Testis (tissue), 3 donors: Measurements from ENCODE around the gene TMEM208. TPM values are rescaled to one million over a fixed set of nuclear protein-coding genes. Genes with fewer than 3 reads are reported as not detected.
A peak's percentile ranks its signal among the peaks of the same experiment; 100 is the strongest.

Experiments used
- DNase-seq: peaks from one replicate; pipeline ENCODE4 v3.0.0-alpha.2; 2019
- H3K27ac ChIP-seq, 2 donors: fragments of 200-600 bp; sonication (generic); one replicate each; pipeline ENCODE4 v1.5.1; 2019
- H3K27me3 ChIP-seq: fragments of 200-600 bp; sonication (generic); one replicate; pipeline ENCODE4 v1.5.1; 2019
- H3K36me3 ChIP-seq: fragments of 200-600 bp; sonication (generic); one replicate; pipeline ENCODE4 v1.5.1; 2017; ENCODE audit warnings: low read depth; ENCODE audit errors: missing control alignments
- H3K4me1 ChIP-seq: fragments of 200-600 bp; sonication (generic); one replicate; pipeline ENCODE4 v1.5.1; 2019
- H3K4me3 ChIP-seq, 2 donors: fragments of 200-600 bp; sonication (generic); one replicate each; pipeline ENCODE4 v1.5.1; 2017 to 2019
- H3K9me3 ChIP-seq: fragments of 200-600 bp; sonication (generic); one replicate; pipeline ENCODE4 v1.5.1; 2017
- POLR2A ChIP-seq: fragments of 450-650 bp; IDR thresholded peaks from one replicate; pipeline ENCODE4 v1.6.1; 2017; ENCODE audit warnings: antibody characterized with exemption, mild to moderate bottlenecking, moderate library complexity
- WGBS, 2 donors: methylation state at CpG; one replicate each; pipeline ENCODE4 v1.1.5; 2018; 5-methylcytosine and 5-hydroxymethylcytosine counted together
- intact Hi-C: fragments of 100-400 bp; cut with DNase I; formaldehyde crosslinking; loops from one replicate; pipeline ENCODE4 v1.15.1; 2023; ENCODE audit warnings: low total_unique reads
- polyA plus RNA-seq: library from polyadenylated mRNA; stranded (reverse); fragments of 350-450 nt; fragmentation: Illumina TruSeq; extraction: RNeasy Lipid Tissue Mini Kit (QIAGEN cat#74804); gene quantifications from one replicate; pipeline ENCODE4 v1.2.3, GENCODE V29; 2014; ENCODE audit warnings: low read depth, low replicate concordance; ENCODE audit not compliant: insufficient read depth
- total RNA-seq, 2 donors: library from RNA; depleted of rRNA; stranded (reverse); fragments of >200 nt; gene quantifications; one replicate each; pipeline ENCODE4 v1.2.3, GENCODE V29; 2016
- TF ChIP-seq, protein P1 (sequence below), 3 experiments: fragments of 450-650 bp in 2 of 3; fragments of 200-600 bp in 1 of 3; sonication (generic) in 1 of 3; IDR thresholded peaks; one replicate each; pipeline ENCODE4 v1.5.1; 2016 to 2019; ENCODE audit warnings: antibody characterized with exemption in 3 of 3, mild to moderate bottlenecking in 2 of 3, moderate library complexity in 1 of 3

TMEM208 gene
- total and polyA plus RNA-seq, 3 donors from 2014 or later, result 55.6 to 66.8 (median 57.4) TPM

GRCh38 chr16:67181346-67181745 lies 45.6 kb upstream of the TMEM208 start:
- Histone ChIP-seq H3K4me1 (peaks cover 24% of the 10 kb centered on the region), H3K4me3 (no peak overlapping the region), H3K27ac (peak overlapping the region; percentile 6 to 56), H3K36me3 (no peaks in the 10 kb centered on the region), H3K27me3 (no peaks in the 10 kb centered on the region), H3K9me3 (no peaks in the 10 kb centered on the region)
- TF ChIP-seq, protein P1, sequence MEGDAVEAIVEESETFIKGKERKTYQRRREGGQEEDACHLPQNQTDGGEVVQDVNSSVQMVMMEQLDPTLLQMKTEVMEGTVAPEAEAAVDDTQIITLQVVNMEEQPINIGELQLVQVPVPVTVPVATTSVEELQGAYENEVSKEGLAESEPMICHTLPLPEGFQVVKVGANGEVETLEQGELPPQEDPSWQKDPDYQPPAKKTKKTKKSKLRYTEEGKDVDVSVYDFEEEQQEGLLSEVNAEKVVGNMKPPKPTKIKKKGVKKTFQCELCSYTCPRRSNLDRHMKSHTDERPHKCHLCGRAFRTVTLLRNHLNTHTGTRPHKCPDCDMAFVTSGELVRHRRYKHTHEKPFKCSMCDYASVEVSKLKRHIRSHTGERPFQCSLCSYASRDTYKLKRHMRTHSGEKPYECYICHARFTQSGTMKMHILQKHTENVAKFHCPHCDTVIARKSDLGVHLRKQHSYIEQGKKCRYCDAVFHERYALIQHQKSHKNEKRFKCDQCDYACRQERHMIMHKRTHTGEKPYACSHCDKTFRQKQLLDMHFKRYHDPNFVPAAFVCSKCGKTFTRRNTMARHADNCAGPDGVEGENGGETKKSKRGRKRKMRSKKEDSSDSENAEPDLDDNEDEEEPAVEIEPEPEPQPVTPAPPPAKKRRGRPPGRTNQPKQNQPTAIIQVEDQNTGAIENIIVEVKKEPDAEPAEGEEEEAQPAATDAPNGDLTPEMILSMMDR (IDR thresholded peaks at IDR 0.05), result no peak
- no peak for TF ChIP-seq POLR2A
- intact Hi-C loops, result no loop called here
- DNase-seq, result no peak
- 38 to 55% methylated on average over 2 of the region's 2 CpGs for WGBS, 2 donors

DNA sequence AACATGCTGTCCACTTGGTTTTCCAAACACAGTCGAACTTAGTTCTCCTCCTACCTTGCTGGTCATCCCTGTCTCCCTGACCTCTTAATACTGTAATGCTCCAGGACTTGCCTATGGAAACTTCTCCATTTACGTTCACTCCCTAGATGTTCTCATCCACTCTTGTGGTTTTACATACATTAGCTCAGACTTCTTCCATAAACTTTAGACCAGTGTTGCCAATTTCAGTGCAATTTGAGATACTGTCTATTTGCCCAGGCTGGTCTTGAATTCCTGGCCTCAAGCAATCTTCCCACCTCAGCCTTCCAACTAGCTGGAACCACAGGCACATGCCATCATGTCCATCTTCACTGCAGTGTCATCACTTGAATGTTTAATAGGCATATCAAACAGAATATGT lies 44.6 kb upstream of the TMEM208 start:
- Histone ChIP-seq H3K36me3 (no peaks in the 10 kb centered on the region), H3K4me3 (no peak overlapping the region), H3K27ac (no peak overlapping the region), H3K4me1 (peaks cover 29% of the 10 kb centered on the region), H3K27me3 (no peaks in the 10 kb centered on the region), H3K9me3 (no peaks in the 10 kb centered on the region)
- TF ChIP-seq, protein P1 (IDR thresholded peaks at IDR 0.05), result no peak
- TF ChIP-seq POLR2A, result no peak
- WGBS, 2 donors, result 79 to 80% methylated on average over 2 of the region's 2 CpGs
- intact Hi-C loops, result no loop called here
- no peak for DNase-seq

DNA sequence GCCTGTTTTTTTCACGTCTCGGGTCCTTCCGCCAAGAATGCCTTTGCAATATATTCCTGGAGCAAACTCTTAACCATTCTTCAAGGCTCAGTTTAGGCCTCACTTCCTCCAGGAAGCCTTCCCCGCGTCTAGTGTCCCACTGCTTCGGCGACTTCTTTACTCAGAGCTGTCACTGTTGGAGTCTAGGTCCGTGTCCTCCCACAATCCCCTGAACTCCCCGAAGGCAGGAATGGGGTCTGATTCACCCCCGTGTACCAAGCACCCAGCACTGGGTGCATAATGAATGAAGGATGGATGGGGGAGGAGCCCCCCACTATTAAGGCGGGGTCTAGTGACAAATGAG lies 43.7 kb upstream of the TMEM208 start:
- 11% methylated on average over 11 of the region's 11 CpGs for WGBS, 2 donors
- Histone ChIP-seq H3K27me3 (no peaks in the 10 kb centered on the region), H3K9me3 (no peaks in the 10 kb centered on the region), H3K4me3 (peak overlapping the region; percentile 64 to 81), H3K27ac (peak overlapping the region; percentile 98 to 99), H3K36me3 (no peaks in the 10 kb centered on the region), H3K4me1 (peaks cover 29% of the 10 kb centered on the region)
- TF ChIP-seq, protein P1 (IDR thresholded peaks at IDR 0.05), result no peak
- no peak for TF ChIP-seq POLR2A
- intact Hi-C loops, result no loop called here
- no peak for DNase-seq

GRCh38 chr16:67183627-67184452 lies 43.1 kb upstream of the TMEM208 start, which contains the start of gene MATCAP1:
MATCAP1 (minus strand) TSS chr16:67183963; CDS start chr16:67180610, 3,353 bp downstream.
- Histone ChIP-seq H3K27ac (peak within 1 kb of the TSS; percentile 98 to 99), H3K4me3 (peak within 1 kb of the TSS; percentile 64 to 81), H3K36me3 (no peaks in the 10 kb centered on the region), H3K9me3 (no peaks in the 10 kb centered on the region), H3K27me3 (no peaks in the 10 kb centered on the region), H3K4me1 (peaks cover 29% of the 10 kb centered on the region)
- intact Hi-C loops, result no loop called here
- WGBS, 2 donors, result 0% methylated on average over 4 to 58 of the region's 77 CpGs
- DNase-seq, result peak; percentile 98
- no peak for TF ChIP-seq POLR2A
- TF ChIP-seq, protein P1 (IDR thresholded peaks at IDR 0.05), result no peak
